Measurements from ENCODE around the gene CTSZ.

DNA sequence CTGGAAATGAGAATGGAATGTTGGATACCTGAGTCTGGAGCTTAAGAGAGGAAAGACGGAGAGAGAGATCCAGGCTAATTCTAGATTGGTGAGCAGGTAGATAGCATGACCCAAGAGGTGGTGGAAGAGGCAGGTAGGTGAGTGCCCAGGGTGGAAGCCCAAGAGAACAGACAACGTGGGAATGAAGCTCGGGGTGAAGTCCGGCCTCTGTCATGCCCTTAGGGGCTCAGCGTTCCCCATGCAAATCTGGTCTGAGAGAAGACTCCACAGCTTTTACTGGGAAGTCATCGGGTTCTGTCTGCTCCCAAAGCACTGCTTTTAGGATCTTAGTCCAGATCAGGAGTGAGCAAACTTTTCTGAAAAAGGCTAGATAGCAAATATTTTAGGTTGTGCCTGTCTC lies 22.4 kb downstream of the CTSZ start:
- TF ChIP-seq EZH2 (IDR thresholded peaks at IDR 0.05; ENCODE audit: insufficient read depth, poor library complexity, severe bottlenecking) (no peak), EZH2phosphoT487 (IDR thresholded peaks at IDR 0.05; ENCODE audit: insufficient read depth, low read depth) (no peak)
